GM23248 (cell line): ENCODE results near the gene DTWD2. TPM values are rescaled to one million over a fixed set of nuclear protein-coding genes. Genes with fewer than 3 reads are reported as not detected.

Experiments
- DNase-seq: peaks from one replicate; pipeline ENCODE4 v3.0.0-alpha.2; 2015
- H2AFZ ChIP-seq: fragments of 200-600 bp; sonication (generic); 2 replicates; pipeline ENCODE4 v1.6.1; 2016; ENCODE audit warnings: antibody characterized with exemption
- H3F3A ChIP-seq: fragments of 200-600 bp; sonication (generic); 2 replicates; pipeline ENCODE4 v1.6.1; 2016; ENCODE audit warnings: mild to moderate bottlenecking, antibody characterized with exemption, mixed run types; ENCODE audit not compliant: insufficient read depth
- H3K27ac ChIP-seq: fragments of 200-600 bp; sonication (generic); 2 replicates; pipeline ENCODE4 v1.5.1; 2016; ENCODE audit warnings: mild to moderate bottlenecking
- H3K27me3 ChIP-seq: fragments of 200-600 bp; sonication (generic); replicated peaks from 2 replicates; pipeline ENCODE4 v1.6.1; 2016; ENCODE audit warnings: mild to moderate bottlenecking; ENCODE audit not compliant: insufficient read depth
- H3K36me3 ChIP-seq: fragments of 200-600 bp; sonication (generic); 2 replicates; pipeline ENCODE4 v1.6.1; 2016; ENCODE audit warnings: low read depth, mild to moderate bottlenecking
- H3K4me1 ChIP-seq: fragments of 200-600 bp; sonication (generic); 2 replicates; pipeline ENCODE4 v1.6.1; 2016; ENCODE audit warnings: mild to moderate bottlenecking; ENCODE audit not compliant: insufficient read depth
- H3K4me2 ChIP-seq: fragments of 200-600 bp; sonication (generic); one replicate; pipeline ENCODE4 v1.6.1; 2016; ENCODE audit warnings: mild to moderate bottlenecking; ENCODE audit not compliant: unreplicated experiment
- H3K4me3 ChIP-seq: fragments of 200-600 bp; sonication (generic); 2 replicates; pipeline ENCODE4 v1.5.1; 2016; ENCODE audit warnings: mild to moderate bottlenecking
- H3K79me2 ChIP-seq: fragments of 200-600 bp; sonication (generic); 2 replicates; pipeline ENCODE4 v1.6.1; 2016; ENCODE audit warnings: mild to moderate bottlenecking; ENCODE audit not compliant: insufficient read depth
- H3K9ac ChIP-seq: fragments of 200-600 bp; sonication (generic); 2 replicates; pipeline ENCODE4 v1.6.1; 2016; ENCODE audit warnings: mild to moderate bottlenecking
- H3K9me2 ChIP-seq: fragments of 200-600 bp; sonication (generic); 2 replicates; pipeline ENCODE4 v1.6.1; 2016; ENCODE audit warnings: mixed run types, mild to moderate bottlenecking, moderate library complexity; ENCODE audit not compliant: insufficient read depth
- H3K9me3 ChIP-seq: fragments of 200-600 bp; sonication (generic); one replicate; pipeline ENCODE4 v1.6.1; 2017; ENCODE audit warnings: low read depth
- H4K20me1 ChIP-seq: fragments of 200-600 bp; sonication (generic); 2 replicates; pipeline ENCODE4 v1.6.0; 2016; ENCODE audit not compliant: insufficient read depth
- EZH2 ChIP-seq: fragments of 200-600 bp; sonication (generic); IDR thresholded peaks from 2 replicates; pipeline ENCODE4 v1.6.1; 2018; ENCODE audit warnings: antibody characterized with exemption, mild to moderate bottlenecking; ENCODE audit not compliant: insufficient read depth, poor library complexity, severe bottlenecking
- EZH2phosphoT487 ChIP-seq: fragments of 200-600 bp; sonication (generic); IDR thresholded peaks from 2 replicates; pipeline ENCODE4 v1.6.1; 2018; ENCODE audit warnings: antibody characterized with exemption, moderate library complexity, mild to moderate bottlenecking, low read depth; ENCODE audit not compliant: insufficient read depth
- WGBS, 2 experiments: methylation state at CpG; one replicate each; pipeline ENCODE4 v1.1.6; 2015 to 2017; ENCODE audit warnings: low lambda C conversion rate in 2 of 2, low coverage in 1 of 2; ENCODE audit errors: missing lambda C conversion rate in 2 of 2; 5-methylcytosine and 5-hydroxymethylcytosine counted together
- in situ Hi-C: fragments of 300-500 bp; cut with MboI; formaldehyde crosslinking; loops from 2 replicates; pipeline ENCODE4 v1.15.0; 2020
- polyA plus RNA-seq: library from polyadenylated mRNA; unstranded; fragments of >200 nt; fragmentation: Nextera tagmentation; extraction: Ambion mirVana; gene quantifications from 2 replicates; pipeline ENCODE4 v1.2.1, GENCODE V29; 2016
- total RNA-seq: library from RNA; depleted of rRNA; stranded (reverse); fragments of >200 nt; shearing (Covaris generic); gene quantifications from 2 replicates; pipeline ENCODE4 v1.2.3, GENCODE V29; 2014

The DTWD2 gene
- total and polyA plus RNA-seq, 2 experiments from 2014 or later = 1.7 to 5.5 TPM

GRCh38 chr5:119032656-119033055 lies 44.3 kb upstream of the DTWD2 start:
- DNase-seq = no peak
- no peak overlapping the region for H3K4me3 ChIP-seq
- H2AFZ ChIP-seq = no peak overlapping the region
- no peak overlapping the region for H3K4me2 ChIP-seq
- no peaks in the 10 kb centered on the region for H3K36me3 ChIP-seq
- H4K20me1 ChIP-seq = no peaks in the 10 kb centered on the region
- no peaks in the 10 kb centered on the region for H3K79me2 ChIP-seq
- peaks cover 8% of the 10 kb centered on the region for H3F3A ChIP-seq
- peaks cover 11% of the 10 kb centered on the region; the same call in 1 of the 2 replicates for H3K4me1 ChIP-seq
- H3K27ac ChIP-seq = no peak overlapping the region
- no peaks in the 10 kb centered on the region for H3K9me2 ChIP-seq
- no peak overlapping the region for H3K9ac ChIP-seq
- in situ Hi-C loops = no loop called here
- TF ChIP-seq EZH2 (no peak), EZH2phosphoT487 (no peak)
- H3K9me3 ChIP-seq = no peaks in the 10 kb centered on the region
- WGBS, 2 experiments = 81 to 84% methylated on average over 3 of the region's 3 CpGs
- H3K27me3 ChIP-seq = no peaks in the 10 kb centered on the region

GRCh38 chr5:119031905-119032304 lies 43.6 kb upstream of the DTWD2 start:
- Histone ChIP-seq H3K27ac (no peak overlapping the region), H3K4me1 (peaks cover 11% of the 10 kb centered on the region; the same call in 1 of the 2 replicates), H3K9ac (no peak overlapping the region), H2AFZ (no peak overlapping the region), H3K27me3 (no peaks in the 10 kb centered on the region), H3K36me3 (no peaks in the 10 kb centered on the region), H3K4me3 (no peak overlapping the region), H3K9me2 (no peaks in the 10 kb centered on the region), H3F3A (peaks cover 8% of the 10 kb centered on the region), H3K9me3 (no peaks in the 10 kb centered on the region), H3K79me2 (no peaks in the 10 kb centered on the region), H4K20me1 (no peaks in the 10 kb centered on the region), H3K4me2 (no peak overlapping the region)
- DNase-seq = no peak
- in situ Hi-C loops = no loop called here
- WGBS, 2 experiments = 82% methylated on average over 4 of the region's 4 CpGs
- TF ChIP-seq EZH2 = no peak
- TF ChIP-seq EZH2phosphoT487 = no peak

- TF ChIP-seq EZH2 (no peak), EZH2phosphoT487 (no peak)
- no peaks in the 10 kb centered on the region for H4K20me1 ChIP-seq
Observed at GRCh38 chr5:119031011-119031886, 42.9 kb upstream of the DTWD2 start.

GRCh38 chr5:119028575-119028974 lies 40.2 kb upstream of the DTWD2 start:
- in situ Hi-C loops = loop anchor here (10.0 kb wide), 1 partner anchor 386 kb away; no protein-coding TSS in a partner anchor
- Histone ChIP-seq H3K9me3 (no peaks in the 10 kb centered on the region), H4K20me1 (no peaks in the 10 kb centered on the region), H3K9ac (no peak overlapping the region), H3K79me2 (no peaks in the 10 kb centered on the region), H3K4me2 (no peak overlapping the region), H3K9me2 (no peaks in the 10 kb centered on the region), H3K27me3 (no peaks in the 10 kb centered on the region), H3K27ac (no peak overlapping the region), H3K4me3 (no peak overlapping the region), H2AFZ (no peak overlapping the region), H3K36me3 (no peaks in the 10 kb centered on the region), H3F3A (no peaks in the 10 kb centered on the region), H3K4me1 (no peaks in the 10 kb centered on the region)
- no peak for DNase-seq
- TF ChIP-seq EZH2 (no peak), EZH2phosphoT487 (no peak)
- WGBS, 2 experiments = 94 to 96% methylated on average over 5 of the region's 5 CpGs

More at GRCh38 chr5:119031011-119031886, 42.9 kb upstream of the DTWD2 start:
- Histone ChIP-seq H3K36me3 (no peaks in the 10 kb centered on the region), H3K27me3 (no peaks in the 10 kb centered on the region), H3K9ac (no peak overlapping the region), H3F3A (peaks cover 6% of the 10 kb centered on the region), H3K9me3 (no peaks in the 10 kb centered on the region), H3K79me2 (no peaks in the 10 kb centered on the region), H3K4me3 (no peak overlapping the region), H3K4me2 (no peak overlapping the region), H3K27ac (no peak overlapping the region), H3K9me2 (no peaks in the 10 kb centered on the region), H3K4me1 (peaks cover 7% of the 10 kb centered on the region; the same call in 1 of the 2 replicates), H2AFZ (no peak overlapping the region)
- in situ Hi-C loops = no loop called here
- WGBS, 2 experiments = 73 to 74% methylated on average over 5 of the region's 5 CpGs
- DNase-seq = no peak
